Hematopoietic multipotent progenitor cell treated with erythropoietin and hydrocortisone succinate and interleukin-3 and kit ligand, for 17 days (in vitro differentiated cells): Measurements from ENCODE around the gene MRPS11.
"Not testable (repeated sequence)": the region's sequence is repeated elsewhere in the genome, so short reads cannot be mapped to it uniquely, and the experiment has no call there.

Experiments
- DNase-seq: peaks from one replicate; pipeline ENCODE4 v3.0.0-alpha.2; 2015; ENCODE audit warnings: low spot score

MRPS11 gene

GRCh38 chr15:88490036-88490435, 22.5 kb downstream of the MRPS11 start:
- DNase-seq: no peak

- no peak for DNase-seq
These were observed 23.6 kb downstream of the MRPS11 start for GRCh38 chr15:88491158-88491557.

GRCh38 chr15:88493844-88494243, 26.3 kb downstream of the MRPS11 start:
- DNase-seq: no peak

GRCh38 chr15:88497109-88497765, 29.7 kb downstream of the MRPS11 start:
- DNase-seq: no peak

GRCh38 chr15:88498996-88499395, 31.5 kb downstream of the MRPS11 start:
- no peak for DNase-seq

GRCh38 chr15:88504445-88504844, 36.9 kb downstream of the MRPS11 start:
- no peak for DNase-seq

- no peak for DNase-seq
These were observed 38.2 kb downstream of the MRPS11 start for GRCh38 chr15:88505721-88506120.

GRCh38 chr15:88506628-88507027, 39.1 kb downstream of the MRPS11 start:
- DNase-seq: no peak

- DNase-seq: no peak
These were observed 41.8 kb downstream of the MRPS11 start for GRCh38 chr15:88509321-88509720.

GRCh38 chr15:88509964-88510363, 42.5 kb downstream of the MRPS11 start:
- no peak for DNase-seq

- DNase-seq: no peak
These were observed 43.7 kb downstream of the MRPS11 start for GRCh38 chr15:88511161-88511560.

- DNase-seq: no peak
These were observed 44.6 kb downstream of the MRPS11 start for GRCh38 chr15:88512078-88512477.

GRCh38 chr15:88512601-88513000, 45.1 kb downstream of the MRPS11 start:
- DNase-seq: no peak

- no peak for DNase-seq
These were observed 45.7 kb downstream of the MRPS11 start for GRCh38 chr15:88513195-88513594.

GRCh38 chr15:88518903-88519302, 51.4 kb downstream of the MRPS11 start:
- no peak for DNase-seq

- DNase-seq: not testable (repeated sequence)
These were observed 56.6 kb downstream of the MRPS11 start for GRCh38 chr15:88524094-88524493.

GRCh38 chr15:88525418-88525817, 57.9 kb downstream of the MRPS11 start:
- no peak for DNase-seq

- no peak for DNase-seq
These were observed 58.9 kb downstream of the MRPS11 start for GRCh38 chr15:88526247-88526879.

- DNase-seq: no peak
These were observed 61.6 kb downstream of the MRPS11 start for GRCh38 chr15:88529021-88529630.
